GM18868 (cell line): ENCODE measurements around the gene PTPRR.
A peak's percentile ranks its signal among the peaks of the same experiment; 100 is the strongest.

Source experiments
- ATAC-seq: cut with Tn5 transposase; IDR thresholded peaks from one replicate; pipeline ENCODE4 v1.9.1; 2021; ENCODE audit warnings: mild to moderate bottlenecking, moderate library complexity; ENCODE audit not compliant: unreplicated experiment

The PTPRR gene

GRCh38 chr12:70920251-70920851 is at the start of gene PTPRR:
Gene PTPRR (minus strand): TSS chr12:70920738. CDS start chr12:70920390, 348 bp downstream.
- ATAC-seq: no peak

GRCh38 chr12:70966996-70967790 is 46.7 kb upstream of the PTPRR start:
- no peak for ATAC-seq

- no peak for ATAC-seq
Measured at GRCh38 chr12:70966046-70966445, 45.5 kb upstream of the PTPRR start.

- no peak for ATAC-seq
Measured at GRCh38 chr12:70964867-70965510, 44.5 kb upstream of the PTPRR start.

- no peak for ATAC-seq
Measured at GRCh38 chr12:70963081-70963660, 42.6 kb upstream of the PTPRR start.

- peak; percentile 94 for ATAC-seq
Measured at GRCh38 chr12:70962226-70962794, 41.8 kb upstream of the PTPRR start.

- ATAC-seq: no peak
Measured at GRCh38 chr12:70960484-70960883, 39.9 kb upstream of the PTPRR start.

- no peak for ATAC-seq
Measured at GRCh38 chr12:70955415-70955814, 34.9 kb upstream of the PTPRR start.

- ATAC-seq: no peak
Measured at GRCh38 chr12:70950451-70950850, 29.9 kb upstream of the PTPRR start.

- ATAC-seq: no peak
Measured at GRCh38 chr12:70948976-70949336, 28.4 kb upstream of the PTPRR start.

- no peak for ATAC-seq
Measured at GRCh38 chr12:70948236-70948975, 27.9 kb upstream of the PTPRR start.

GRCh38 chr12:70936203-70936813 is 15.8 kb upstream of the PTPRR start:
- no peak for ATAC-seq

- ATAC-seq: no peak
Measured at GRCh38 chr12:70933133-70933532, 12.6 kb upstream of the PTPRR start.

GRCh38 chr12:70929029-70929428 is 8.5 kb upstream of the PTPRR start:
- ATAC-seq: no peak

- ATAC-seq: no peak
Measured at GRCh38 chr12:70928071-70928470, 7.5 kb upstream of the PTPRR start.

- ATAC-seq: no peak
Measured at GRCh38 chr12:70927356-70927755, 6.8 kb upstream of the PTPRR start.

GRCh38 chr12:70925539-70925938 is 5.0 kb upstream of the PTPRR start:
- no peak for ATAC-seq

- no peak for ATAC-seq
Measured at GRCh38 chr12:70920891-70921290, 353 bp upstream of the PTPRR start.

GRCh38 chr12:70919597-70920035 is 922 bp downstream of the PTPRR start:
- no peak for ATAC-seq

GRCh38 chr12:70919176-70919575 is 1.4 kb downstream of the PTPRR start:
- ATAC-seq: no peak
